IMR-90 (cell line): Measurements from ENCODE around the gene CTNNA2. TPM values are rescaled to one million over a fixed set of nuclear protein-coding genes. Genes with fewer than 3 reads are reported as not detected.
A peak's percentile ranks its signal among the peaks of the same experiment; 100 is the strongest.

ENCODE experiments used
- ATAC-seq: fragments of 200-7000 bp; cut with Tn5 transposase; 2 replicates; pipeline ENCODE4 v1.9.1; 2020; ENCODE audit warnings: low read depth, mild to moderate bottlenecking, moderate library complexity
- BruUV-seq: library from RNA; stranded (reverse); fragments of 400-500 nt; replicated peaks from 2 replicates; lab custom pipeline; 2021; lab: Mats Ljungman, UMichigan
- CTCF ChIA-PET: fragments of 300-600 bp; formaldehyde crosslinking; extraction: SDS; loops from one replicate; lab custom pipeline; 2021; ENCODE audit warnings: antibody characterized with exemption; lab: Yijun Ruan, JAX
- POLR2A ChIA-PET: fragments of 300-600 bp; sonication (Branson Sonifier 250); formaldehyde crosslinking; loops from one replicate; lab custom pipeline; 2022; ENCODE audit warnings: antibody characterized with exemption; ENCODE audit not compliant: unreplicated experiment; lab: Charles Lee
- DNase-seq: peaks from one replicate; pipeline ENCODE4 v3.0.0; 2013
- H2AFZ ChIP-seq: replicated peaks from 2 replicates; pipeline ENCODE3; 2013; ENCODE audit warnings: low read length, mild to moderate bottlenecking; ENCODE audit not compliant: poor library complexity
- H2AK5ac ChIP-seq: 2 replicates; pipeline ENCODE4 v1.6.1; 2013; ENCODE audit warnings: low read depth, low read length, inconsistent platforms
- H2AK9ac ChIP-seq: replicated peaks from 2 replicates; pipeline ENCODE3; 2013; ENCODE audit warnings: mild to moderate bottlenecking, low read depth, low read length, moderate library complexity; ENCODE audit not compliant: poor library complexity
- H2BK120ac ChIP-seq: 2 replicates; pipeline ENCODE4 v1.6.1; 2013; ENCODE audit warnings: low read depth, low read length, inconsistent platforms
- H2BK15ac ChIP-seq: 3 replicates; pipeline ENCODE4 v1.6.1; 2013; ENCODE audit warnings: low read depth, low read length, inconsistent platforms
- H2BK20ac ChIP-seq: 2 replicates; pipeline ENCODE4 v1.6.1; 2013; ENCODE audit warnings: low read depth, mild to moderate bottlenecking, inconsistent platforms, low read length, moderate library complexity
- H2BK5ac ChIP-seq: 2 replicates; pipeline ENCODE4 v1.6.1; 2013; ENCODE audit warnings: mild to moderate bottlenecking, low read depth, low read length, inconsistent platforms; ENCODE audit not compliant: poor library complexity, severe bottlenecking
- H3K14ac ChIP-seq: replicated peaks from 2 replicates; pipeline ENCODE4 v1.6.1; 2013; ENCODE audit warnings: low read depth, low read length, inconsistent platforms
- H3K18ac ChIP-seq: 2 replicates; pipeline ENCODE4 v1.6.1; 2013; ENCODE audit warnings: low read depth, low read length, control low read depth
- H3K23ac ChIP-seq: 2 replicates; pipeline ENCODE4 v1.6.1; 2013; ENCODE audit warnings: low read depth, low read length, inconsistent platforms
- H3K27ac ChIP-seq: 2 replicates; pipeline ENCODE4 v1.5.1; 2013; ENCODE audit warnings: mild to moderate bottlenecking, control low read depth, low read length; ENCODE audit not compliant: insufficient read depth
- H3K27me3 ChIP-seq: 2 replicates; pipeline ENCODE4 v1.6.1; 2013; ENCODE audit warnings: low read length; ENCODE audit not compliant: control insufficient read depth, insufficient read depth
- H3K36me3 ChIP-seq: 2 replicates; pipeline ENCODE4 v1.6.1; 2013; ENCODE audit warnings: low read length, mixed read lengths; ENCODE audit not compliant: control insufficient read depth, insufficient read depth
- H3K4ac ChIP-seq: 2 replicates; pipeline ENCODE4 v1.6.1; 2013; ENCODE audit warnings: low read depth, low read length, inconsistent platforms
- H3K4me1 ChIP-seq: 2 replicates; pipeline ENCODE4 v1.6.1; 2013; ENCODE audit warnings: low read length, mixed read lengths; ENCODE audit not compliant: control insufficient read depth, insufficient read depth
- H3K4me2 ChIP-seq: 2 replicates; pipeline ENCODE4 v1.6.1; 2013; ENCODE audit warnings: low read depth, mild to moderate bottlenecking, control low read depth, low read length, moderate library complexity
- H3K4me3 ChIP-seq: 2 replicates; pipeline ENCODE4 v1.5.1; 2013; ENCODE audit warnings: low read depth, mild to moderate bottlenecking, control low read depth, low read length, moderate library complexity; ENCODE audit not compliant: insufficient read depth
- H3K56ac ChIP-seq: 2 replicates; pipeline ENCODE4 v1.6.1; 2013; ENCODE audit warnings: low read length, inconsistent platforms; ENCODE audit not compliant: insufficient read depth; ENCODE audit errors: extremely low read depth
- H3K79me1 ChIP-seq, 2 experiments: 2 replicates each; pipeline ENCODE4 v1.6.1; 2013; ENCODE audit warnings: low read length in 2 of 2, inconsistent platforms in 1 of 2, low read depth in 1 of 2
- H3K9ac ChIP-seq: 2 replicates; pipeline ENCODE4 v1.6.1; 2013; ENCODE audit warnings: low read depth, low read length, control low read depth
- H3K9me1 ChIP-seq: 2 replicates; pipeline ENCODE4 v1.6.1; 2013; ENCODE audit warnings: low read length, inconsistent platforms; ENCODE audit not compliant: insufficient read depth
- H3K9me3 ChIP-seq: 2 replicates; pipeline ENCODE4 v1.6.1; 2013; ENCODE audit warnings: low read length; ENCODE audit not compliant: control insufficient read depth, insufficient read depth
- H4K20me1 ChIP-seq: 2 replicates; pipeline ENCODE4 v1.6.1; 2013; ENCODE audit warnings: low read length, inconsistent platforms; ENCODE audit not compliant: insufficient read depth
- H4K5ac ChIP-seq: 2 replicates; pipeline ENCODE4 v1.6.1; 2013; ENCODE audit warnings: mild to moderate bottlenecking, low read depth, low read length, control low read depth
- H4K8ac ChIP-seq, 2 experiments: 2 replicates each; pipeline ENCODE4 v1.6.1; 2013; ENCODE audit warnings: low read depth in 2 of 2, low read length in 2 of 2, control low read depth in 1 of 2, inconsistent platforms in 1 of 2
- H4K91ac ChIP-seq: 2 replicates; pipeline ENCODE4 v1.6.1; 2013; ENCODE audit warnings: low read depth, low read length, inconsistent platforms; ENCODE audit not compliant: insufficient read depth
- CEBPB ChIP-seq: IDR thresholded peaks from 2 replicates; pipeline ENCODE4 v1.6.1; 2012; ENCODE audit warnings: low read depth, low read length, improper control_type of control experiment
- MXI1 ChIP-seq: IDR thresholded peaks from 2 replicates; pipeline ENCODE4 v1.6.1; 2012; ENCODE audit warnings: low read depth, mild to moderate bottlenecking, low read length, moderate library complexity, borderline replicate concordance
- WGBS, 2 experiments: methylation state at CpG; one replicate each; pipeline versions ENCODE4 v1.1.5 to v1.1.7; 2013; ENCODE audit warnings: missing lambda C conversion rate in 2 of 2; ENCODE audit not compliant: insufficient read length in 1 of 2; ENCODE audit errors: extremely low coverage in 2 of 2; 5-methylcytosine and 5-hydroxymethylcytosine counted together
- dilution Hi-C: fragments of 300-500 bp; cut with HindIII; formaldehyde crosslinking; loops from one replicate; pipeline ENCODE4 v1.14.3; 2018; ENCODE audit warnings: low sequenced_read_pairs; ENCODE audit not compliant: unreplicated experiment
- in situ Hi-C: fragments of 300-500 bp; cut with MboI; formaldehyde crosslinking; loops from 3 replicates; pipeline ENCODE4 v1.14.3; 2019; ENCODE audit warnings: low sequenced_read_pairs, inconsistent platforms, mixed read lengths
- intact Hi-C: fragments of 100-400 bp; cut with micrococcal nuclease; formaldehyde crosslinking; loops from 2 replicates; pipeline ENCODE4 v1.10.0; 2022
- polyA plus RNA-seq, 3 experiments: library from polyadenylated mRNA; depleted of rRNA; stranded (reverse); fragments of >200 nt; gene quantifications; 2 replicates each; pipeline ENCODE4 v1.2.3, GENCODE V29; 2012; ENCODE audit warnings: low replicate concordance in 1 of 3
- total RNA-seq: library from RNA; depleted of rRNA; stranded (reverse); fragments of >200 nt; gene quantifications from 2 replicates; pipeline ENCODE4 v1.2.3, GENCODE V29; 2012

Gene CTNNA2
- total and polyA plus RNA-seq, 2 of the 4 experiments (the other 2 are of a cell fraction), result not detected

DNA sequence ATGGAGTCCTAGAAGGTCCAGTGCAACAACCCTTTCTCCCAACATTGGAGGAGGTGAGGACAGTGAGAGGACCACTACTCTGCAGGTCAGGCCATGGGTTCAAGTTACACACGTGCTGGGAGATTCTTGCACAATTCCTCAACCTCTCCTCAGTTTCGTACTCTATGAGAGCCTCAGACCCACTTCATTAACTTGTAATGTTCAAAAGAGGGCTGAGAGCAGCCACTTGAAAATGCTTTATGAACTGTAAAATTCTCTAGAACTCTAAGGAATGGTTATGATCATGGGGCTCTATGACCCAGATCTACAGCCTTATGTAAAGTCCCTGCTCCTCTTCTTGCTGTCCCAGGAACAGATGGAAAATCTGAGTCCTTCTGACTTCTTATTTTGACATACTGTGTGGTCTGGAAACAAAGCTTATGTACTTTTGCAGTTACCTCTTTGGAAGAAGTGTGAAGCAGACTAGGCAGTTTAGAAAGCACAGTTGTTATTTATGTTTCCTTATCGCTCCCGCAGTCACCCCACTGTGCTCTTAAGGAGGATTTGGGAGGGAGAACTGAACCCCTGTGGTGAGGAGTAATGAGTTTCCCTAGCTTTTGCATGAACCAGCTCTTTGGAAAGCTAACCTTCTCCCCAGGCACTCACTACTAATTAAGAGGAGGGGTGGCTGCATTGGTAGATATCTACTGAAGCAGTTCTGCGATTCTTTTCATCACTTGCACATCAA, 495.1 kb downstream of the CTNNA2 start:
- no peak overlapping the region for H3K14ac ChIP-seq
- no peaks in the 10 kb centered on the region for H3K27me3 ChIP-seq
- H4K91ac ChIP-seq, result peak overlapping the region; percentile 31
- in situ Hi-C loops, result no loop called here
- H3K23ac ChIP-seq, result peak overlapping the region; percentile 59; the same call in 1 of the 2 replicates
- no CpG with 5 or more reads among the region's 5 CpGs for WGBS, 2 experiments
- no peaks in the 10 kb centered on the region for H3K79me1 ChIP-seq
- H3K27ac ChIP-seq, result no peak overlapping the region
- ChIA-PET CTCF (no interaction called here), POLR2A (no interaction called here)
- H2BK15ac ChIP-seq, result peak overlapping the region; percentile 18; the same call in 2 of the 3 replicates
- intact Hi-C loops, result no loop called here
- peak overlapping the region; percentile 46 for H2BK20ac ChIP-seq
- H2AFZ ChIP-seq, result no peak overlapping the region
- TF ChIP-seq MXI1 (no peak), CEBPB (0 out of 2 replicates have a peak, but pooled peaks have one; percentile 2)
- no TSS peak for BruUV-seq
- H3K9ac ChIP-seq, result no peak overlapping the region
- H2AK5ac ChIP-seq, result peak overlapping the region; percentile 24; the same call in 1 of the 2 replicates
- H3K36me3 ChIP-seq, result no peaks in the 10 kb centered on the region
- H3K4me2 ChIP-seq, result no peak overlapping the region
- no peak overlapping the region; a peak in 1 of 4 replicates for H4K8ac ChIP-seq
- H3K18ac ChIP-seq, result peak overlapping the region; percentile 45; the same call in 1 of the 2 replicates
- ATAC-seq (no peak), DNase-seq (no peak)
- H2AK9ac ChIP-seq, result no peak overlapping the region
- peaks cover under 1% of the 10 kb centered on the region for H3K9me1 ChIP-seq
- no peaks in the 10 kb centered on the region for H4K20me1 ChIP-seq
- dilution Hi-C loops, result no loop called here
- peaks cover 3% of the 10 kb centered on the region; the same call in 1 of the 2 replicates for H3K4me1 ChIP-seq
- H3K56ac ChIP-seq, result no peak overlapping the region
- peak overlapping the region; percentile 29; the same call in 1 of the 2 replicates for H3K4ac ChIP-seq
- H4K5ac ChIP-seq, result peak overlapping the region; percentile 38; the same call in 1 of the 2 replicates
- no peaks in the 10 kb centered on the region for H3K9me3 ChIP-seq
- H3K4me3 ChIP-seq, result no peak overlapping the region
- no peak overlapping the region for H2BK5ac ChIP-seq
- peak overlapping the region; percentile 56 for H2BK120ac ChIP-seq
